ENCODE results near the gene TENM3.

TENM3 gene

DNA sequence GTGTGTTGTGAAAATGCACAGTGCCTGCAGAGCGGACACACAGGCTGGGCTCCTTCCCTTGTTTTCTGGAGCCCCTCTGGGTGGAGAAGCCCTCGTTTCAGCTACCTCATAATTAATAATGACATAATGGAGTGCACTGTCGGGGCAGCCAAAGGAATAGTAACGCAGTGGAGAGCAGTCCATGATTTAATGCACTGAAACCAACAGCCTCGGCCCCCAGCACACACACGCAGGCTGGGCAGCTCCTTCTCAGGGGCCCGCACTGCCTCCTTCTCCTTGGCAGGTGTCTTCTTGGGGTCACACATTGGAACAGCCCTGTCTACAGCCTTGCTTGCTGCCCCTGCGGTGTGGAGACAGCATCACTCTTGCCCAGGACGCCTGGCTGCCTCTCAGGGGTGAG is 584.8 kb downstream of the TENM3 start:
- H4K20me1 ChIP-seq (ENCODE audit: insufficient read depth, low read length), result no peaks in the 10 kb centered on the region
- peaks cover 10% of the 10 kb centered on the region for H3K4me1 ChIP-seq (ENCODE audit: low read length)
- H3K79me2 ChIP-seq (ENCODE audit: low read length), result no peaks in the 10 kb centered on the region
- H3K36me3 ChIP-seq (replicated peaks; ENCODE audit: low read depth, low read length), result no peaks in the 10 kb centered on the region
- no peak overlapping the region for H3K4me3 ChIP-seq (ENCODE audit: low read length)
- no peak for TF ChIP-seq EZH2phosphoT487 (IDR thresholded peaks at IDR 0.05; ENCODE audit: low read depth)
- TF ChIP-seq, protein P1, sequence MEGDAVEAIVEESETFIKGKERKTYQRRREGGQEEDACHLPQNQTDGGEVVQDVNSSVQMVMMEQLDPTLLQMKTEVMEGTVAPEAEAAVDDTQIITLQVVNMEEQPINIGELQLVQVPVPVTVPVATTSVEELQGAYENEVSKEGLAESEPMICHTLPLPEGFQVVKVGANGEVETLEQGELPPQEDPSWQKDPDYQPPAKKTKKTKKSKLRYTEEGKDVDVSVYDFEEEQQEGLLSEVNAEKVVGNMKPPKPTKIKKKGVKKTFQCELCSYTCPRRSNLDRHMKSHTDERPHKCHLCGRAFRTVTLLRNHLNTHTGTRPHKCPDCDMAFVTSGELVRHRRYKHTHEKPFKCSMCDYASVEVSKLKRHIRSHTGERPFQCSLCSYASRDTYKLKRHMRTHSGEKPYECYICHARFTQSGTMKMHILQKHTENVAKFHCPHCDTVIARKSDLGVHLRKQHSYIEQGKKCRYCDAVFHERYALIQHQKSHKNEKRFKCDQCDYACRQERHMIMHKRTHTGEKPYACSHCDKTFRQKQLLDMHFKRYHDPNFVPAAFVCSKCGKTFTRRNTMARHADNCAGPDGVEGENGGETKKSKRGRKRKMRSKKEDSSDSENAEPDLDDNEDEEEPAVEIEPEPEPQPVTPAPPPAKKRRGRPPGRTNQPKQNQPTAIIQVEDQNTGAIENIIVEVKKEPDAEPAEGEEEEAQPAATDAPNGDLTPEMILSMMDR (IDR thresholded peaks at IDR 0.05; ENCODE audit: low read depth, low read length), result no peak
- H2AFZ ChIP-seq (ENCODE audit: low read depth, low read length), result no peak overlapping the region
- H3K9ac ChIP-seq (ENCODE audit: low read length), result no peak overlapping the region
- no peak overlapping the region for H3K27ac ChIP-seq (ENCODE audit: low read length)
- H3K9me3 ChIP-seq (ENCODE audit: insufficient read depth, low read length), result no peaks in the 10 kb centered on the region
- peaks cover 12% of the 10 kb centered on the region for H3K27me3 ChIP-seq (ENCODE audit: low read depth, low read length)
- H3K4me2 ChIP-seq (ENCODE audit: low read length), result no peak overlapping the region

DNA sequence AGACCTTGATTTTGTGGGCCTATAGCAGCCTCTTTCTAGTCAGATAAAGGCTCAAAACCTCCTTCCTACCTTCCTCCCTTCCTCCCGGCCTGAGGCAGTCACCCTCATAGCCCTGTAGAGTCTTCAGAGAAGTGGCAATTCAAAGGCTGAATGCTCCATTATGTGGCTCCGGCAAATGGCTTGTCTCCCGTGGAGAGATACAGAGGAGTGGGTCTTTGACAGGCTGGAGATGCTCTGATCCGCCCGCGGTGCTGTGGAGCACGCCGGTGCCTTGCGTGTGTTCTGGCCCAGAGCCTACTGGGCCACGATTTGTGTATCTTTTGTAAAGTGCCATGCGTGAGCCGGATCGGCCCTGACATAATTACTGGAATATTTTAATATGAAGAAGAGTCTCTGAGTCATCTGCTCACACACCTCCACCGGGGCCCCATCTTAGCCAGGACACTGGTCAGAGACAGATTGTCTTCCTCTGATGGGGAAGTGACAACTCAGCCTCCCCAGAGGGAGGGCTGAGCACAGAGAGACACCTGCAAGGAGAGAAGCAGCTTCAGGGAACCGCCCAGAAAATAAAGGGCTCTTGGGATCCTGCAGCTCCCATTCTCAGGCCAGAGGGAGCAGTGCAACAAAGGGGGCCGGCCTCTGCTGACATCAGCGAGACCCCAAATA is 585.3 kb downstream of the TENM3 start:
- no peak overlapping the region for H2AFZ ChIP-seq (ENCODE audit: low read depth, low read length)
- TF ChIP-seq EZH2phosphoT487 (IDR thresholded peaks at IDR 0.05; ENCODE audit: low read depth), result no peak
- TF ChIP-seq, protein P1 (IDR thresholded peaks at IDR 0.05; ENCODE audit: low read depth, low read length), result no peak
- H3K4me2 ChIP-seq (ENCODE audit: low read length), result no peak overlapping the region
- no peak overlapping the region for H3K4me3 ChIP-seq (ENCODE audit: low read length)
- peaks cover 10% of the 10 kb centered on the region for H3K4me1 ChIP-seq (ENCODE audit: low read length)
- H3K27ac ChIP-seq (ENCODE audit: low read length), result no peak overlapping the region
- no peaks in the 10 kb centered on the region for H4K20me1 ChIP-seq (ENCODE audit: insufficient read depth, low read length)
- no peak overlapping the region for H3K9ac ChIP-seq (ENCODE audit: low read length)
- no peaks in the 10 kb centered on the region for H3K79me2 ChIP-seq (ENCODE audit: low read length)
- H3K27me3 ChIP-seq (ENCODE audit: low read depth, low read length), result peaks cover 12% of the 10 kb centered on the region
- H3K9me3 ChIP-seq (ENCODE audit: insufficient read depth, low read length), result no peaks in the 10 kb centered on the region
- no peaks in the 10 kb centered on the region for H3K36me3 ChIP-seq (replicated peaks; ENCODE audit: low read depth, low read length)

DNA sequence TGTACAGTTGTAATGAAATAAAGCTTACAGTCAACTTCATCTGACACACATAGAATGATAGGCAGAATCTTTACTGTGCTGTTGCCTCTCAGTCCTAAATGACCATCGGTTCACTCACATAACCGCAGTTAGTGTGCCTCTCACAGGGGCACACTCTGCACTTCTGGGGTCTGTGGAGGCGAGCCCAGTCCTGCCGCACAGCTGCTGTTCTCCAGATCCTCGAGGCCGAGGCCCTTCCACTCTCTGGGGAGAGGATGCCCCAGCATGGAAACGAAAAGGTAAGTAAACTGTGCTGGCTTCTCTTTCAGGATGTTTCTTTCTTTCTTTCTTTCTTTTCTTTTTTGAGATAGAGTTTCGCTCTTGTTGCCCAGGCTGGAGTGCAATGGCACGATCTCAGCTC is 586.0 kb downstream of the TENM3 start:
- Histone ChIP-seq H3K4me3 (ENCODE audit: low read length) (no peak overlapping the region), H3K79me2 (ENCODE audit: low read length) (no peaks in the 10 kb centered on the region), H3K9me3 (ENCODE audit: insufficient read depth, low read length) (no peaks in the 10 kb centered on the region), H2AFZ (ENCODE audit: low read depth, low read length) (no peak overlapping the region), H3K36me3 (replicated peaks; ENCODE audit: low read depth, low read length) (no peaks in the 10 kb centered on the region), H4K20me1 (ENCODE audit: insufficient read depth, low read length) (no peaks in the 10 kb centered on the region), H3K27ac (ENCODE audit: low read length) (no peak overlapping the region), H3K4me2 (ENCODE audit: low read length) (no peak overlapping the region), H3K9ac (ENCODE audit: low read length) (no peak overlapping the region), H3K27me3 (ENCODE audit: low read depth, low read length) (peaks cover 12% of the 10 kb centered on the region), H3K4me1 (ENCODE audit: low read length) (peaks cover 10% of the 10 kb centered on the region)
- TF ChIP-seq, protein P1 (IDR thresholded peaks at IDR 0.05; ENCODE audit: low read depth, low read length), result no peak
- no peak for TF ChIP-seq EZH2phosphoT487 (IDR thresholded peaks at IDR 0.05; ENCODE audit: low read depth)

DNA sequence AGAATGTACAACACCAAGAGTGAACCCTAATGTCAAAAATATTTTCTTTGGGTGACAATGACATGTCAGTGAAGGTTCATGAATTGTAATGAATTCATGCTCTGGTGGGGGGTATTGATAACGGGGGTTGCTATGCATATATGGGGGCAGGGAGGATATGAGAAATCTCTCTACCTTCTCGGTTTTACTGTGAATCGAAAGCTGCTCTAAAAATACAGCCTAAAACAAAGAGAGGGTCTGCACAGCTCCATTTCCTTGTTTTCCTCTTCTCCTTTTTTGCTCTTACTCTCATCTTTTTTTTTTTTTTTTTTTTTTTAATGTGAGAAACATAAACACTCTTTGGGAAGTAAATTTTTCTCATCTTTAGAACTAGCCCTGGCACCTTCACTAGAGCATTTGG is 588.2 kb downstream of the TENM3 start:
- no peak overlapping the region for H3K9ac ChIP-seq (ENCODE audit: low read length)
- TF ChIP-seq, protein P1 (IDR thresholded peaks at IDR 0.05; ENCODE audit: low read depth, low read length), result no peak
- TF ChIP-seq EZH2phosphoT487 (IDR thresholded peaks at IDR 0.05; ENCODE audit: low read depth), result no peak
- no peak overlapping the region for H3K27ac ChIP-seq (ENCODE audit: low read length)
- H3K27me3 ChIP-seq (ENCODE audit: low read depth, low read length), result peaks cover 12% of the 10 kb centered on the region
- H3K9me3 ChIP-seq (ENCODE audit: insufficient read depth, low read length), result no peaks in the 10 kb centered on the region
- no peaks in the 10 kb centered on the region for H3K79me2 ChIP-seq (ENCODE audit: low read length)
- H3K4me3 ChIP-seq (ENCODE audit: low read length), result no peak overlapping the region
- H3K4me1 ChIP-seq (ENCODE audit: low read length), result peaks cover 10% of the 10 kb centered on the region
- H3K36me3 ChIP-seq (replicated peaks; ENCODE audit: low read depth, low read length), result no peaks in the 10 kb centered on the region
- H2AFZ ChIP-seq (ENCODE audit: low read depth, low read length), result no peak overlapping the region
- H3K4me2 ChIP-seq (ENCODE audit: low read length), result peak overlapping the region; percentile 31
- no peaks in the 10 kb centered on the region for H4K20me1 ChIP-seq (ENCODE audit: insufficient read depth, low read length)
